ENCODE measurements around the gene IQSEC1.

Gene IQSEC1

DNA sequence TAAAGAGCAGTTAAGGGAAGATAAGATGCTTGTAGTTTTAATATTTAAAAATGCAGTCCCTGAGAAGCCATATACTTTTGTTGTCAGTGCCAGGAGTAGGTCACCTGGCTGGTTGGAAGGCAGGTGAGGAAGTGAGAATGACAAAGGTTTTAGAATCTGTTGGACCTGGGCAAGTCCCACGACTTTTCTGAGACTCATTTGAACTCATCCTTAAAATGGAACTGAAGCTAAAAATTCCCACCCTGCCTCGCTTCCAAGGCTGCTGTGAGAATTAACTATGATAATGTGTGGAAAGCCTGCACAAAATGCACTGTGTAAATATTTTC, 77.1 kb downstream of the IQSEC1 start:
- DNase-seq: no peak

DNA sequence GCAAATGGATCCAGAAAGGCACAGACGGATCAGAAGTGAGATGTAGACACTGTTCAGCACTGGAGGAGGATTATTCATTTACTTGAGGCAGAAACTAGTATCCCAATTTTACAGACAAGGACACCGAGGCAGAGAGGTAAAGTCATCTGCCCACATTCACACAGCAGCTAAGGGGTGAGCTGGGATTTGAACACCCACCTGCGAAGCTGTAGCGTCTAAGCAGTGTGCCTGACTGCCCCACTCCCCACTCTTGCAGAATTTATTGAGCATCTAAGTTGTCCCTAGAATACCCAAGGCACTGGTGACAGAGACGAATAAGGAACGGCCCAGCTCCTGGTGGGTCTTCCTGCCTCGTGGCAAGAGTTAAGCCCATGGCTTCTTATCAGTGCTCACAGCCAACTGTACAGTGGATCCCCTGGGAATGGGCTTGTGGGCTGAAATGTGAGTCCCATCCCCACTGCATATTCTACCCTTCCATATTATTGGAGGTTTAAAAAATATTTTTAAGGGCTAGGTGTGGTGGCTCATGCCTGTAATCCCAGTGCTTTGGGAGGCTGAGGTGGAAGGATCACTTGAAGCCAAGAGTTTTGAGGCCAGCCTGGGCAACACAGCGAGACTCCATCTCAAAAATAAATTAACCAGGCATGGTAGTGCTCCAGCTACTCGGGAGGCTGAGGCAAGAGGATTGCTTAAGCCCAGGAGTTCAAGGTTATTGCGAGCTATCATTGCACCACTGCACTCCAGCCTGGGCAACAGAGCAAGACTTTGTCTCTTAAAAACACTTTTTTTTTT, 77.6 kb downstream of the IQSEC1 start:
- DNase-seq: no peak

DNA sequence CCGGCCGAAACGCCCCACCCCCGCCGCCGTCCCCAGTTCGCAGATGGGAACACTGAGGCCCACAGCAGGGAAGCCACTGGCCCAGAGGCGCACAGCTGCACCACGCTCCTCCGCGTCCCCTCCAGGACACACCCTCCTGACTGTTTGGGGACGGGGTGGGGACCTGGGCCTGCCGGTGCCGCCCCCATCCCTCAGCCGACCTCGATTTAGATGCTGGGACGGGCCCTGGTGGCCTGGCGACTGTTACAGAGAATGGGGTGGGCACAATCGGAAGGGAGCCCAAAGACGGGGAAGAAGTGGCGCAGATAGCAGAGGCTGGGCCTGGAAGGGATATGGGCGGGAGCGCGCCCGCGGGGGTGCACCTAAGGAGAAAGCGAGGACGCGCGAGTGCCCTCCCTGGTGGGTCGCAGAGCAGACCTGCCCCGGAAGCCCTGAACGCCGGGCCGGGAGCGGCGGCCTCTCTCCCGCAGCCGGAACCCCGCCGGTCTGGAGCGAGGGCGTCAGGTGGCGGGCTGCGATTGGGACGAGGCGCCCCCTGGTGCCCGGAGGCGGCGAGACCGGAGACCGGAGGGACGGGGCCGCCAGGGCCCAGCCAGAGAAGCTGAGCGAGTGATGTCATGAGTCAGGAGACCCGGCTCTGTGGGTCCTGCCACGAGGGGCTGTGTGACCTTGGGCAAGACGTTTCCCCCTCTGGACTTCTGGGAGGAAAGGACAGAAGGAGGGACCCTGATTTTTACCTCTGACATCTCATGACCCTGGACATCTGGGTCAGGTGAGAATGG, 78.4 kb downstream of the IQSEC1 start:
- peak; percentile 91 for DNase-seq

DNA sequence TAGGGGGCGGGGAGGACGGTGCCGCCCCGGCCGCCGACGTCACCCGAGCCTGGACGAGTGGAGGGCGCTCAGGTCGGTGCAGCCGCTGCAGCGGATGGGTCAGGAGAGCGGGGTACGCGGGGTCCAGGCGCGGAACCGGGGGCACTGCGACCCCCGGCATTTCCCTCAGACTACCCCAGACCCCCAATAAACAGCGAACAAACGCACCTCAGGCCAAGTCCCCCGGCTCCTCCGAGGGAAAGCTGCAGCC, 78.9 kb downstream of the IQSEC1 start:
- DNase-seq: no peak

DNA sequence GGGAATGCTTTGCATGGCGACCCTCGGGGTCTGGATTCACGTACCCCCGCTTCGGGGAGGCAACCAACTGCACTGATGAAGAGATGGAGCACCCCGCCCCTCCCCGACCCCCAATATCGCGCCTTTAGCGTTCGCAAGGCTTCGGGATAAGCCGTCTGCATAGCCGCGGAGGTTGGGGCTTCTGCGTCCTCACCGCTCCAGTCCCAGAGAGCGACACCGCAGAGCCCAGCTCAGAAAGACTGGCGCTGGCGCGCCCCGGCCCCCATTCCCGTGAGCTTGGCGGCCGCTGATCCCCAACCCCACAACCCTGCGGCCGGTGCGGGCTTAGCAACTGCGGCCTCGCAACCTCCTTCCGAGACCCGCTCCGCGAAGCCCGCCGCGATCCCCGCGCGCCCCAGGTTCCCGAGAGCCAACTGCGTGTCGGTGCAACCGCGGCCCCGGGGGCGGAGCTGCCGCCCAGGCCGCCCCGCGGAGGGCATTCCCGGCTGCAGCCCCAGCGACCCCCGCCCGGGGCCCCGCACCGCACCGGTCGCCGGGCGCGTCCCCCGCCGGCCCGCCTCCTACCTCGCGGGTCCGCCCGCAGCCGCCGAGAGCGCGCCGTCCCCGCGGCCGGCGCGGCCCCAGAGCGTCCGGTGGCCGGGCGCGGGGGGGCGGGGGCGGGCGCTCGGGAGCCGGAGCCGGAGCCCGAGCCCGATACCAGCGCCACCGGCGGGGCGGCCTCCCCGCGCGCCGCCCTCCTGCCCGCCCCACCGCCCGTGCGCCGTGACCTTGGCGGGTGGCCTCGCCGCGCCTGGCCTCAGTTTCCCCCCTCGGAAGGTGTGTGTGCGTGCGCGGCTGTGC, 79.5 kb downstream of the IQSEC1 start:
- DNase-seq: no peak

DNA sequence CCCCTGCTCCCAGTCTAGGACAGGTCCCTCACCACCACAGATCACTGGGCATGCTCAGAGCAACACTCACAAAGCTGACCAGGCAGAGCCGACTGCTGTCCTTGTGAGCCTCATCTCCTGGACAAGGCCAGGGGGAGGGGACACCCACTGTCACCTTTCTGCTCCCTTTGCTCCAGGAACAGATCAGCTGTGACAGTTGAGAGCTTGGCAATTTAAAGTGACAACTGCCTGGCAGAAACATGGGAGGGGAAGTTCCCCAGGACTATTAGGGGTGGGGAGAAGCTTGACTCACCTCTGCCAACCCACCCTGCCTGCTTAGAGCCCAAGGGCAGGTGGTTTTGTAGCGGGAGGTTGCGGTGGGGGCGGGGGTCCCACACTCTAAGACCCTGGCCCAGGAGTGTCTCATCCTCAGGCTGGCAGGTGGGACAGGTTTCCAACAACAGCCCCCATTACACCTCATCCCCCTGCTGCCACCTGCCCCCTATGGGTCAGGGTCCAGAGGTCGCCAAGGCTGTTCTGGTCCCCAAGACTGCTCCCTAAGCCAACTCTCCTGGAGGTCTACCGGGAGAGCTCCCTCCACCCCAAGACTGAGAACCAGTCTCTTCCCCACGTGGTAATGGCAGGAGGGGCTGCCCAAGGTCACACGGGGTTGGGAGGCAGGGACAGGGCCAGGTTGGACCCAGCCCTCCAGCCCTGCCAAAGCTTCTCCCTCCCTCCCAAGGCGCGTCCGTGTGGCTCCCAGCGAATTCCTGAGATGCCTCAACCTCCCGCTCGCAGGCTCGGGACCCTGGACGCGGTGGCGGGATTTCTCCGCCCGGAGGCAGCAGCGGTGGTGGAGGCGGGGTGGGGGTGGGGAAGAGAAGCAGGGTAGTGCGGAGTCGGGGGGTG, 80.4 kb downstream of the IQSEC1 start:
- no peak for DNase-seq

DNA sequence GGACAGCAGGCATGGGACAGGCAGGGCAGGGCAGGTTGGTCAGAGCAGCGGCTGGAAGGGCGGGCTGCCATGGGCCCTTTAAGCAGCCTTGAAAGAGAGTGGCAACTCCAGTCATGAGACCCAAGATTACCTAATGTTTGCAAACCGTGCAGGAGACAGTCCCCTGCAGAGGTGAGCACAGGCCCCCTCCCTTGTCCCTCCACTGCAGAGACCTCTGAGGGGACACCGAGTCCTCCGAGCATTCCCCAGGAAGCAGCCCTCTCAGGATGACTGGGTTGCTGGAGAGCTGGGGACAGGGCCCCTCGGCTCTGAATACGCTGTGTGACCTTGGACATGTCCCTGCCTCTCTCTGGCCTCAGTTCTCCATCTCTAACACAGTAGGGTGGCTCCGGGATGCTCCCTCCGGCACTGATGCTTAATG, 81.4 kb downstream of the IQSEC1 start:
- DNase-seq: no peak

DNA sequence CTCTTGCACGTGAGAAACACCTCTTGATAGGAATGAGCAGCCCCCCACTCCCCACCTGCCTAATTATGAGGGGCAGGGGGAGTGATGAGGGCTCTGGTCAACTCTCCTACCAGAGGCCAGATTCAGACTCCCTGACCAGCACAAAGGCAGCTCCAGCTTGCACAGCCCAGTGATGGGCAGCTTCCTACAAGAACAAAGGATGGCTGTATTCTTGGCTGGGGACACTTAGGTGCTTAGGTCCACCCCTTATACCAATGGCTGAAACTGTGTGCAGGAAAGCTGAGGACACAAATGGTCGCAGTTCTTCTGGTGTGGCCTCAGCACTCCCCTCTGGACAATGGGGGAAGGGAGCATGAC, 81.8 kb downstream of the IQSEC1 start:
- DNase-seq: no peak

DNA sequence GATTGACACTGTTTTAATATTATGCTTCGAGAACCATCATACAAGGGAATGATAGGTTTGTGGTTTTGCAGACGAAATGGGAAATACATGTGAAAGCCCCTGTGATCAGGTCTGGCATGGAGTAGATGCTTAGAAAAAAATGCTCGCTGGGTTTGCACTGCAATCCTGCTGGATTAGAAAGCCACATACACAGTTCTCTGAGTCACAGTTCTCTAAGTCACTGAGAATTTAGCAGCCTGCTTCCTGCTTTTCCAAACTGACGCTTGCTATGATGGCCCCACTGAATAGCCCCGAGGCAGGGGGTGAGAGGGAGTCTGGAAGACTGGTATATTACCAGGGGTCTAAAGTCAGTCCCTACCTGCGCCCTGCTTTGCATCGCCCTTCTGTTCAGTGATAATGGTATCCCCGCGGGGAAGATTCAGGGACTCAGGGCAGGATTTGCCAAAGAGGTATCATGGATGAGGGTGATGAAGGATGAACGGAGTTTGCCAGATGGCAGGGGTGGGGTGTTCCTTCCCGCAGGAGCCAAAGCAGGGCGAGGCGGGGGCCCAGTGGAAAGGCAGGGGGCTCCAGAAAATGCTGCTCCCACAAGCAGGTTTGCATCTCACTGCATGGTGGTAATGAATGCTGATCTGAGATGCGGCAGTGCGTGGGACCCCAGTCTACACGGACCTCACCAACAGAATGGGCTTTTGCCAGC, 82.3 kb downstream of the IQSEC1 start:
- no peak for DNase-seq

DNA sequence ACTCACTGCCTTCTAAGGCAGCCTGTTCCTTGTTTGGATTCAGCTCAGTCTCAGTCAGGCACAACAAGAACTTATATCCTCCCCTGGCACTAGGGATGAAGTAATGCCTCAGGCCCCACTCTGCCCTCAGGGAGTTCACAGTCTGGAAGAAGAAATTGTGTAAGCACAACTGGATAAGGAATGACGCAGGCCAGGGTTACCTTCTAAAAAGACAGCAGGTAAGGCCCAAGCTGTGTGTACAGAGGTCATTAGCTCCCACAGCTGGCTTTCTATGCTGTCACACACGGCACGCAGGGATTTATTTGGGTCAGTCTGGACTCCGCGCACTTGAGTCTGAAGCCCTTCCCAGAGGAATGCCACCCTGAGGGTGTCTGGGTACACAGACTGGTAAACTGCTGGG, 82.9 kb downstream of the IQSEC1 start:
- DNase-seq: no peak

DNA sequence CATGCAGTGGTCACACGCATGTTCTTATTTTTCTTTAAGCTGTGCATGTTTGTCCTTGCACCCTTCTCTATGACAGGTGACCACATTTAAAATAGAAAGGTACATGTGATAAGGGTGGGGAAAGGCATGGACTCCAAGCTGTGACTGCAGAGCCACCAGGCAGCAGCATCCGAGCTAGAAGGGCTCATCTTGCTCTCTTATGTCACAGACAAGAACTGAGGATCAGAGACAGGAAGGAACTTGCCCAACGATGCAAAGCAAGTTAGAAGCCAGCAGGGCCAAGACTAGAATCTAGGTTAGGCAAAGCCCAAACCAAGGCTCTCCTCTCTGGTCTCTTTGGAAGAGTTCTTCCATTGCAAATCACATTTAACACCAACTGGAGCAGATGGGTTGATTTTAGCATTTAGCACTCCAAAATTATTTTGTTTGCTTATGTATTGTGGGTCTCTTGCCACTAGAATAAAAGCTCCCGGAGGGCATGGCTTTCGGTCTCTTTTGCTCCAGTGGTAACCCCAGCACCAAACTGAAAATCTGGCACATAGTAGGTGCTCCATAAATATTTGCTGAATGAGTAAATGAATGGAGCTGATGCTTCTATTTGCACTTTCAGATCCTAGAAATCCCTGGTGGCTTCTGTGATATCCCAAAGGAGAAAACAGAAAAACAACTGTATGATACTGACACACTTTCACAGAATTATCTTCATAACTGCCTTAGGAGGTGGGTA, 84.3 kb downstream of the IQSEC1 start:
- DNase-seq: no peak

DNA sequence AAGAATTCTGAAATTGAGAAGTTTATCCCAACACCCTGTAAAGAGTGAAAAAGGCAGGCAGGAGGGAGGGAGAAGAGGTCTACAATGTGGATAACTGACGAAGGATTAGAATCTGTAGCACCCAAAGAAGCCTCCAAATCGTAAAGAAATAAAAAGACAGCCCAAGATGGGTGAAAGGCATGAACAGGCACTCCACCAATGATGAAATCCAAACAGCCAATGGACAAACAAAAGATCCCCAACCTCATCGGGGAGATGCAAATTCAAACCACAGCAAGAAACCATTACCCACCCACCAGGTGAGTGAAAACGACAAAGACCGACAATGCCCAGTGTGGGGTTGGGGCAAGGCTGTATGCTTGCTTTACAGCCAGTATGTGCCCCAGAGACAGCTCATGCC, 85.6 kb downstream of the IQSEC1 start:
- no peak for DNase-seq

DNA sequence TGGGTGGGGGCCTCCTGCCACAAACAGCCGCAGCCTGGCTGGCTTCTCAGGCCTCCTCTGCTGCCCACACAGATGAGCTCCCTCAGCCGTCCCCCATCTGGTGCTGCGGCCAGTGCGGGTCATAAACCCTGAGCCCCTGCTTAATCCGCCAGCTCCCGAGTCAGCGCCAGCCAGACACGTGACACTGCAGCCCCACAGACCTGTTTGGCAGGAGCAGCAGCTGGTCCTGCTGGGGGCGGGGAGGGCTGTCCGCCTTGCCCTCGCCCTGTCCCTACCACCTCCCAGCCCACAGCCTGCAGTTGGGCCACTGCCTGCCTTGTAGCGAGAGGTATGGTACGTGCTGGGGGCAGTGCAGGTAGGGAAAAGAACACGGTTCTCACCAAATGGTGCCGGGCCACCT, 86.2 kb downstream of the IQSEC1 start:
- DNase-seq: no peak

DNA sequence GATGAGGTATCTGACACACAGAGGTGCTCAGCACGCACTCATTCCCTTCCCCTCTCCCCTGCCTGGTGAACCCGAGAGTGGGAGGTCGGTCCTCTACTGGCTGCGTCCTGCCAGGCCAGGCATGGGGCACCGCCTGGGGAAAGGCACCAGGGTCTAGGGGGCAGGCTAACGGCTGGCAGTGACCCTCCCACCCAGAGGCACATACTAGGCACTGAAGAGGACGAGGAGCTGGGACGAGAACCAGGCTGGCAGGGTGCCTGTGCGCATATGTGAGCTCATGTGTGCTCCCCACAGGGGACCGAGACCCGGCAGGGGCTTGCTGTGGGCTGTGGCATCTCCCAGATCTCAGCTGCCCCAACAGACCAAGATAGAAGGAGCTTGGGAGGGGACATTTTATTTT, 86.7 kb downstream of the IQSEC1 start:
- DNase-seq: no peak

DNA sequence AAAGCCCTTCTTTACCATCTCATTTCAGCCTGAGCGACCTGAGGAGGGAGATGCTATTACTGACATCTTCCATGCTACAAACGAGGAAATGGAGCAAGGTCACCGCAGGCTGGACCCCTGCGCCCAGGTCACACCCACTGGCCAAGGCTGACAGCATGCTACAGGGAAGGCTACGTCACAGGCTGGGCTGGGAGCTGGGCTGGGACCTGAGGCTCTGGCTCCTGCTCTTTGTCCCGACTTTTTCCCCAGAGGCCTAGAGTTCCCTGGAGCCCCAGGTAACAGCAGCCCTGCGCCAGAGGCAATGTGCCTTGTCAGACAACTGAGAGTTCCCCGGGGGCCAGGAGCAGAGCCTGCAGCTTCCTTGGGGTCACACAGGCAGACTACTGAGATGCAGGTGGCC, 87.2 kb downstream of the IQSEC1 start:
- DNase-seq: no peak

DNA sequence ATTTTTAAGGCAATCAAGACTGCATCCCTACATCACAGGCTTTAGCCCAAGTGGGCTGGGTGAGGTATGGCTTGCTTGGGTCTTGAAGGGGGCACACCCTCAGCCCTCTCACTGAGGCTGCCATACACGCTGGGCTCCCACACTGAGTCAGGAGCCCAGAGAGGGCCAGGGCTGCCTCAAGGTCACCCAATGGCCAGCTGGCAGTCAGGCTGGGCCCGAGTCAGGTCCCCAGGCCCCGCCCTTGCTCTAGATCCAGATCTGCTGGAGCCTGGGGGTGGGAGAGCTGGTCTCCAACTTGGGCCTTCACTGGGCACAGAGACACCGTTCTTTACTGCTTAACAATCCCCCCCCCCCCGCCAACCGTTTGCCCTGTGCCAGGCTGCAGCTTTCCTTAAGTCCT, 88.1 kb downstream of the IQSEC1 start:
- DNase-seq: no peak

DNA sequence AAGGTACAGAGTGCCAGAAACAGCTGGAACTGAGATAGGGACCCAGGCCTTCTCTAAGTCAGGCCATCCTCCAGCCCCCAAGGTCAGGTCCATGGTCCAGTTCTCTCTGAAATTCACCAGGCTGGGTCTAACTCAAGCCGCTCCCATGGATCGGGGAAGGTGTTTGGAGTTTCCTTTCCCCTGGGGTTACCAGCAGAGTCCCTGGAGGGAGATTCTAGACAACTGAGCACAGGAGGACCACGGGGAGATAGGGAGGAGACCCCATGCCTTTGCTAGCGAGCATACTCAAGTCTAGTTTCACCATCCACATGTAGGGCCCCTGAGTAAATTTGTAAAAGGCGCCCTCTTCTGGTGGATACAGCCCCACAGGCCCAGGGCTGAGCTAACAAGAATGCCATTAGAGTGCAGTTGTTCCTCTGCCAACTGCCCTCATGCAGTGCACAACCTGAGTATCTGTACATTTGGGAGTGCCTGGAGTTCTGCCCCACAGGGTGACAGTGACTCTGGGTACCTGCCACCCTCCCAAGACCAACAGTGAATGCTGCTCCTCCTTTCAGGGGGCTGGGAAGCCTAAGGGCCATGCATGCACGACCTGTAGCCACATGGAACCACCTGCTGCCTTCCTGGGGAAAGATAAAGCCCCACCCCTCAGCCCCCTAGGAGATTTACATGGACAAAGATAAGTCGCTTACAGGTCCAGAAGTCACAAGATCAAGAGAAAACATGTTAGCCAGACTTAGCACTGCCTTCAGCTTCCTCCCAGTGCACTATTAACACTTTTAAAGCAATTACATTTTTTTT, 89.0 kb downstream of the IQSEC1 start:
- DNase-seq: peak; percentile 78

DNA sequence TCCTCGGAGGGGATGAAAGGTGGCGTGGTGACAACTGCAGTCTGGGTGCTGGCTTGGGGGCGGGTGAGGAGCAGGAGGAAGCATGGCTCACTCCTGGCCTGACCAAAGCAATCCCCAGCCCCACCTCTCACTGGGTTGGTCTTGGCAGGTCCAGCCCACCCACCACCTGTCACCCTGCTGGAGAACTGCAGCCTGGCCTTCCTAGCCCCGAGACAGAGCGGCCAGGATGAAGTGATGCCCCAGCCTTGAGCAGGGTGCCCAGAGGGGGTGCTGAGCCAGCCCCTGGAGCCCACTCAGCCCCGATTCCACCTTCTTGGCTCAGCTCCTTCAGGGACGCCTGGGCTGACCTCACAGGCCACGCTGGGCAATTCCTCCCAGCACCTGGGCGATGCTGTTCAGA, 89.9 kb downstream of the IQSEC1 start:
- no peak for DNase-seq

DNA sequence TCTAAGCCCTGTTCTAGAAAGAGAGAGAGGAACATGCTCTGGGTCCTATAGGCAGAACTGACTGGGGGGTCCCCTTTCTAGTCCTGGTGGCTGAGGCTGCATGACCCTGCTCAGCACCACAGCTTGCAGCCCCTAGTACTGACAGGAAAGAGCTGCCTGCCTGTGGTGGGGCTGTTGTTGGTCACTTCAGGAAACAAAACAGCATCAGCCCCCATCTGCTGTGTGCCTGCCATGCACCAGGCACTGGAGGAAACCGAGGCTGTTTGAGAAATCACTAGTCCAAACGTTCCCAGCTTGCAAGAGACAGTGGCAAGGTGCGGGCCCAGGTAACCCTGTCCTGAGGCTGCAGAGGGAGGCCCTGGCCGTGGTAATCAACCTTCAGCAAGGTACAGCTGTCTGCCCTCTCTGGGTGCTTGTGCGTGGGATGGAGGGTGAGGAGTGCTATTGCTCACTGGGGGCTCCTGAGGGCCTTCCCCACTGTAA, 90.6 kb downstream of the IQSEC1 start:
- no peak for DNase-seq

All from right forelimb (tissue), 1 donor.